Esophagus squamous epithelium (tissue), 5 donors: ENCODE data around the gene AKAP17A. TPM values are rescaled to one million over a fixed set of nuclear protein-coding genes. Genes with fewer than 3 reads are reported as not detected.
"Not testable (repeated sequence)": the region's sequence is repeated elsewhere in the genome, so short reads cannot be mapped to it uniquely, and the experiment has no call there.

ENCODE experiments used
- DNase-seq: peaks from one replicate; lab custom pipeline; 2025; lab: John Stamatoyannopoulos, UW
- H3K27ac ChIP-seq, 4 donors: fragments of 200-600 bp; sonication (generic); one replicate each; pipeline ENCODE4 v1.5.1; 2016 to 2019; ENCODE audit warnings: mild to moderate bottlenecking in 1 of 4
- H3K27me3 ChIP-seq, 4 donors: fragments of 200-600 bp; sonication (generic); 1 replicate in 3 of 4; 2 replicates in 1 of 4; pipeline versions ENCODE4 v1.5.1 to v1.6.0; 2017 to 2021; ENCODE audit warnings: antibody characterized with exemption in 1 of 4
- H3K36me3 ChIP-seq, 3 donors: fragments of 200-600 bp; sonication (generic); one replicate each; pipeline ENCODE4 v1.5.1; 2016 to 2019
- H3K4me1 ChIP-seq, 3 donors: fragments of 200-600 bp; sonication (generic); one replicate each; pipeline ENCODE4 v1.5.1; 2017 to 2019
- H3K4me3 ChIP-seq, 4 donors: fragments of 200-600 bp; sonication (generic); 1 replicate in 3 of 4; 2 replicates in 1 of 4; pipeline ENCODE4 v1.5.1; 2016 to 2019; ENCODE audit warnings: mild to moderate bottlenecking in 2 of 4, moderate library complexity in 1 of 4
- H3K9me3 ChIP-seq, 3 donors: fragments of 200-600 bp; sonication (generic); one replicate each; pipeline ENCODE4 v1.5.1; 2016 to 2019
- POLR2A ChIP-seq, 4 donors: fragments of 450-650 bp; IDR thresholded peaks; one replicate each; pipeline ENCODE4 v1.6.1; 2017; ENCODE audit warnings: antibody characterized with exemption in 4 of 4, mild to moderate bottlenecking in 4 of 4, moderate library complexity in 3 of 4
- WGBS, 2 donors: methylation state at CpG; one replicate each; pipeline ENCODE4 v1.1.5; 2018; 5-methylcytosine and 5-hydroxymethylcytosine counted together
- intact Hi-C: fragments of 100-400 bp; cut with DNase I; formaldehyde crosslinking; loops from one replicate; pipeline ENCODE4 v1.15.0; 2022
- total RNA-seq, 4 donors: library from RNA; depleted of rRNA; stranded (reverse); fragments of >200 nt; gene quantifications; one replicate each; pipeline ENCODE4 v1.1.0, GENCODE V29; 2016
- TF ChIP-seq, protein P1 (sequence below), 6 experiments: fragments of 450-650 bp in 4 of 6; fragments of 200-600 bp in 2 of 6; sonication (generic) in 2 of 6; IDR thresholded peaks; one replicate each; pipeline ENCODE4 v1.5.1; 2016 to 2019; ENCODE audit warnings: antibody characterized with exemption in 6 of 6, mild to moderate bottlenecking in 4 of 6, moderate library complexity in 4 of 6
- donor health status: DM: yes; HTN: yes; CAD: no.

Gene AKAP17A
- total RNA-seq, 4 donors from 2014 or later = 16.2 to 38.7 (median 30.6) TPM

- intact Hi-C loops = no loop called here
- WGBS, 2 donors = 79 to 82% methylated on average over 3 of the region's 3 CpGs
- DNase-seq = no peak
- H3K4me1 ChIP-seq = no peaks in the 10 kb centered on the region
- TF ChIP-seq, protein P1, sequence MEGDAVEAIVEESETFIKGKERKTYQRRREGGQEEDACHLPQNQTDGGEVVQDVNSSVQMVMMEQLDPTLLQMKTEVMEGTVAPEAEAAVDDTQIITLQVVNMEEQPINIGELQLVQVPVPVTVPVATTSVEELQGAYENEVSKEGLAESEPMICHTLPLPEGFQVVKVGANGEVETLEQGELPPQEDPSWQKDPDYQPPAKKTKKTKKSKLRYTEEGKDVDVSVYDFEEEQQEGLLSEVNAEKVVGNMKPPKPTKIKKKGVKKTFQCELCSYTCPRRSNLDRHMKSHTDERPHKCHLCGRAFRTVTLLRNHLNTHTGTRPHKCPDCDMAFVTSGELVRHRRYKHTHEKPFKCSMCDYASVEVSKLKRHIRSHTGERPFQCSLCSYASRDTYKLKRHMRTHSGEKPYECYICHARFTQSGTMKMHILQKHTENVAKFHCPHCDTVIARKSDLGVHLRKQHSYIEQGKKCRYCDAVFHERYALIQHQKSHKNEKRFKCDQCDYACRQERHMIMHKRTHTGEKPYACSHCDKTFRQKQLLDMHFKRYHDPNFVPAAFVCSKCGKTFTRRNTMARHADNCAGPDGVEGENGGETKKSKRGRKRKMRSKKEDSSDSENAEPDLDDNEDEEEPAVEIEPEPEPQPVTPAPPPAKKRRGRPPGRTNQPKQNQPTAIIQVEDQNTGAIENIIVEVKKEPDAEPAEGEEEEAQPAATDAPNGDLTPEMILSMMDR (IDR thresholded peaks at IDR 0.05) = no peak
- TF ChIP-seq POLR2A (IDR thresholded peaks at IDR 0.05) = no peak
- H3K9me3 ChIP-seq = no peaks in the 10 kb centered on the region
- no peak overlapping the region for H3K4me3 ChIP-seq
- H3K27ac ChIP-seq = no peak overlapping the region
- no peaks in the 10 kb centered on the region for H3K27me3 ChIP-seq
- no peaks in the 10 kb centered on the region for H3K36me3 ChIP-seq
Observed at GRCh38 chrX:1551959-1552546, 39.4 kb upstream of the AKAP17A start.

GRCh38 chrX:1554469-1555210 lies 36.8 kb upstream of the AKAP17A start:
- no peak for DNase-seq
- TF ChIP-seq, protein P1 (IDR thresholded peaks at IDR 0.05) = no peak
- TF ChIP-seq POLR2A (IDR thresholded peaks at IDR 0.05) = peak in 1 of 4 donors; percentile 22
- Histone ChIP-seq H3K27ac (peak overlapping the region in 2 of 4 donors; percentile 34 to 50), H3K9me3 (no peaks in the 10 kb centered on the region), H3K4me1 (no peaks in the 10 kb centered on the region), H3K36me3 (no peaks in the 10 kb centered on the region), H3K27me3 (no peaks in the 10 kb centered on the region), H3K4me3 (no peak overlapping the region)
- 69 to 77% methylated on average over 11 to 15 of the region's 19 CpGs for WGBS, 2 donors
- intact Hi-C loops = no loop called here

DNA sequence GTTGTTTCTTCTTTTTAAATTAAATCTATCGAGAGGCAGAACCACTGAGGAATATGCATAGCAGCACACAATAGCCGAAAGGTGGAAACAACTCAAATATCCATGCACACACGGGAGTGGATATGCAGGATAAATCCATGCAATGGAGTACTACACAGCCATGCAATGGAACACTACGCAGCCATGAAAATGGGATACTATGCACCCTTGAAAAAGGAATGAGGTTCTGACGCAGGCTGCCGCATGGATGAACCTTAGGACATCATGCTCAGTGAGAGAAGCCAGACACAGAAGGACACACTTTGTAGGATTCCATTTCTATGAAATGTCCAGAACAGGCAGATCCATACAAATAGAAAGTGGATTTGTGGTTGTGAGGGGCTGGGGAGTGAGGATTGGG lies 36.0 kb upstream of the AKAP17A start:
- Histone ChIP-seq H3K4me3 (no peak overlapping the region), H3K9me3 (no peaks in the 10 kb centered on the region), H3K27me3 (no peaks in the 10 kb centered on the region), H3K27ac (no peak overlapping the region), H3K36me3 (no peaks in the 10 kb centered on the region), H3K4me1 (no peaks in the 10 kb centered on the region)
- intact Hi-C loops = no loop called here
- DNase-seq = no peak
- TF ChIP-seq, protein P1 (IDR thresholded peaks at IDR 0.05) = no peak
- TF ChIP-seq POLR2A (IDR thresholded peaks at IDR 0.05) = no peak
- WGBS, 2 donors = 78 to 81% methylated on average over 6 of the region's 6 CpGs

GRCh38 chrX:1557442-1557841 lies 34.0 kb upstream of the AKAP17A start:
- DNase-seq, H3K4me3 ChIP-seq, H3K4me1 ChIP-seq, H3K27ac ChIP-seq, intact Hi-C loops, H3K27me3 ChIP-seq, H3K36me3 ChIP-seq, H3K9me3 ChIP-seq: not testable (repeated sequence)

DNA sequence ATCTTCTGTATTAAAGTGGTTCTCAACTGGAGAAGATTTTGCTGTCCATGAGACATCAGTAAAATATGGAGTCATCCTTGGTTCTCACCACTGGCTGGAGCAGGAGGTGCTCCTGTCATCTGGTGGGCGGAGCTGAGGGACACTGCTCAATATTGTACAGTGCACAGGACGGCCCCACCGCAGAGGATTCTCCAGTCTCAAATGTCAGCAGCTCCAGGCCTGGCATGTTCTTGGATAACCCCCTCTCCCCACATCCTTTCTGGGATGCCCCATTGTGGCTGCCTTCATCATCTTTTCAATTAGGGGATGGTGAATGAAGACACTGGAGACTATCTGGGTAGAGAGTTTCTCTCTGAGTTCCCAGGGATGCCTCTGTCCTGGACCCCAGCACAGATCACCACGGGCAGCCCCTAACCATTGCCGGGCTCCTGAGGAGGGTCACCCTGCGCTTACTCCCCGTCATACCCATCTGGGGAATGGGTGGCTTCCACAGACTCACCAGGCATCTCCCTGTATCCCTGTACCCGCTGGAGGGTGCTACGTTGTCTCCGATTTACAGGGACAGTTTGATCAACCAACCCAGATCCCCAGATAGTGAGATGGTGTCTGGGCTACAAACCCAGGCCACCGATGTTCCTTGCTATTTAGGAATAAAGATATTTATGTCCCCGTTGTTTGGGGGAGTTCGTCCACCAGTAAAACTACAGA lies 32.5 kb upstream of the AKAP17A start:
- no peaks in the 10 kb centered on the region for H3K27me3 ChIP-seq
- H3K9me3 ChIP-seq = no peaks in the 10 kb centered on the region
- intact Hi-C loops = no loop called here
- H3K4me1 ChIP-seq = no peaks in the 10 kb centered on the region
- 86 to 87% methylated on average over 12 to 13 of the region's 13 CpGs for WGBS, 2 donors
- no peak overlapping the region for H3K27ac ChIP-seq
- DNase-seq = no peak
- no peaks in the 10 kb centered on the region for H3K36me3 ChIP-seq
- H3K4me3 ChIP-seq = no peak overlapping the region
- TF ChIP-seq POLR2A (IDR thresholded peaks at IDR 0.05) = no peak
- TF ChIP-seq, protein P1 (IDR thresholded peaks at IDR 0.05) = no peak
